SU-DHL-6 (cell line): ENCODE results near the gene IYD.

Experiments
- H2AFZ ChIP-seq: fragments of 200-600 bp; sonication (generic); 2 replicates; pipeline ENCODE4 v1.6.1; 2014; ENCODE audit warnings: low read depth, mild to moderate bottlenecking, moderate library complexity, mixed read lengths, antibody characterized with exemption, low read length; ENCODE audit not compliant: severe bottlenecking
- H3F3A ChIP-seq: fragments of 200-600 bp; shearing (Covaris generic); 2 replicates; pipeline ENCODE4 v1.6.0; 2016; ENCODE audit warnings: antibody characterized with exemption, mild to moderate bottlenecking; ENCODE audit not compliant: insufficient read depth
- H3K27ac ChIP-seq: fragments of 200-600 bp; sonication (generic); 2 replicates; pipeline ENCODE4 v1.5.1; 2016; ENCODE audit warnings: low read depth, mild to moderate bottlenecking, low read length, moderate library complexity, mixed read lengths
- H3K27me3 ChIP-seq: fragments of 200-600 bp; sonication (generic), shearing (Covaris generic); 2 replicates; pipeline ENCODE4 v1.6.0; 2014; ENCODE audit warnings: mild to moderate bottlenecking, low read length
- H3K36me3 ChIP-seq: fragments of 200-600 bp; sonication (generic); 2 replicates; pipeline ENCODE4 v1.6.1; 2014; ENCODE audit warnings: mild to moderate bottlenecking, low read length, mixed read lengths
- H3K4me2 ChIP-seq: fragments of 300-600, 200-600 bp; shearing (Covaris generic), sonication (generic); 2 replicates; pipeline ENCODE4 v1.6.0; 2014; ENCODE audit warnings: low read length, low read depth, mild to moderate bottlenecking; ENCODE audit not compliant: poor library complexity, severe bottlenecking
- H3K4me3 ChIP-seq: fragments of 200-600 bp; sonication (generic); 2 replicates; pipeline ENCODE4 v1.5.1; 2014; ENCODE audit warnings: antibody characterized with exemption, low read length, mild to moderate bottlenecking, mixed read lengths; ENCODE audit not compliant: insufficient read depth, poor library complexity, severe bottlenecking
- H3K79me2 ChIP-seq: fragments of 200-600 bp; sonication (generic); 2 replicates; pipeline ENCODE4 v1.6.1; 2014; ENCODE audit warnings: mild to moderate bottlenecking, low read length, moderate library complexity; ENCODE audit not compliant: insufficient read depth
- H3K9ac ChIP-seq: fragments of 200-600 bp; sonication (generic); 2 replicates; pipeline ENCODE4 v1.7.0; 2014; ENCODE audit warnings: mild to moderate bottlenecking, low read length
- H3K9me2 ChIP-seq: fragments of 200-600 bp; sonication (generic); replicated peaks from 2 replicates; pipeline ENCODE4 v1.6.1; 2014; ENCODE audit warnings: low read length; ENCODE audit not compliant: insufficient read depth
- H3K9me3 ChIP-seq: fragments of 200-600 bp; sonication (generic); 2 replicates; pipeline ENCODE4 v1.6.1; 2014; ENCODE audit warnings: low read length, mixed read lengths; ENCODE audit not compliant: insufficient read depth
- H4K20me1 ChIP-seq: fragments of 200-600 bp; sonication (generic); 2 replicates; pipeline ENCODE4 v1.6.1; 2014; ENCODE audit warnings: low read depth, mild to moderate bottlenecking, antibody characterized with exemption, low read length, moderate library complexity, mixed read lengths
- EZH2phosphoT487 ChIP-seq: fragments of 200-600 bp; sonication (generic), shearing (Covaris generic); conservative IDR thresholded peaks from 2 replicates; pipeline ENCODE4 v1.6.1; 2018; ENCODE audit warnings: mild to moderate bottlenecking, antibody characterized with exemption, low read length, moderate library complexity, mixed read lengths
- TF ChIP-seq, protein P1 (sequence below): fragments of 200-600 bp; sonication (generic); IDR thresholded peaks from one replicate; pipeline ENCODE4 v1.5.1; 2017; ENCODE audit warnings: antibody characterized with exemption, mild to moderate bottlenecking, low read length, moderate library complexity; ENCODE audit not compliant: insufficient read depth, poor library complexity, severe bottlenecking

IYD gene

DNA sequence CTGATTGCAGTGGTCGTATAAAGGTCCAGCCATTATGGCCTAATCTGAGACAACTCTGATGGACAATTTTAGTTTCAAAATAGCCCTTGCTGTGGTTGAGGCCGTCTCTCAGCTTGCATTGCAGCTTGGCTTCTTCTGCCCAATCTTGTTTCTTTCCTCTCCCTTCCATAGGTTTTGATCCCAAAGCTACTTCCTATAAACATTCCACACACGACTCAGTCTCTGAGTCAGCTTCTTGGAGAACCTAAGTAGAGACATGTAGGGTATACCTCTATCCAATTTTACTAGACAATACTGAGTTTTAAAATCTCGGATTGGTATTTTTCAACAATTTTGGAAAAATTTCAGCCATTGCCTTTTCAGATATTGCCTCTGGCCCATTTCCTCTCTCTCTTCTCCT, 13.4 kb downstream of the IYD start:
- H3K4me2 ChIP-seq = no peak overlapping the region
- H3K9ac ChIP-seq = no peak overlapping the region
- H3K27ac ChIP-seq = no peak overlapping the region
- H3K36me3 ChIP-seq = no peaks in the 10 kb centered on the region
- H3K9me2 ChIP-seq = no peaks in the 10 kb centered on the region
- no peaks in the 10 kb centered on the region for H3K27me3 ChIP-seq
- no peaks in the 10 kb centered on the region for H3F3A ChIP-seq
- no peak overlapping the region for H3K4me3 ChIP-seq
- H4K20me1 ChIP-seq = no peaks in the 10 kb centered on the region
- no peaks in the 10 kb centered on the region for H3K9me3 ChIP-seq
- TF ChIP-seq, protein P1, sequence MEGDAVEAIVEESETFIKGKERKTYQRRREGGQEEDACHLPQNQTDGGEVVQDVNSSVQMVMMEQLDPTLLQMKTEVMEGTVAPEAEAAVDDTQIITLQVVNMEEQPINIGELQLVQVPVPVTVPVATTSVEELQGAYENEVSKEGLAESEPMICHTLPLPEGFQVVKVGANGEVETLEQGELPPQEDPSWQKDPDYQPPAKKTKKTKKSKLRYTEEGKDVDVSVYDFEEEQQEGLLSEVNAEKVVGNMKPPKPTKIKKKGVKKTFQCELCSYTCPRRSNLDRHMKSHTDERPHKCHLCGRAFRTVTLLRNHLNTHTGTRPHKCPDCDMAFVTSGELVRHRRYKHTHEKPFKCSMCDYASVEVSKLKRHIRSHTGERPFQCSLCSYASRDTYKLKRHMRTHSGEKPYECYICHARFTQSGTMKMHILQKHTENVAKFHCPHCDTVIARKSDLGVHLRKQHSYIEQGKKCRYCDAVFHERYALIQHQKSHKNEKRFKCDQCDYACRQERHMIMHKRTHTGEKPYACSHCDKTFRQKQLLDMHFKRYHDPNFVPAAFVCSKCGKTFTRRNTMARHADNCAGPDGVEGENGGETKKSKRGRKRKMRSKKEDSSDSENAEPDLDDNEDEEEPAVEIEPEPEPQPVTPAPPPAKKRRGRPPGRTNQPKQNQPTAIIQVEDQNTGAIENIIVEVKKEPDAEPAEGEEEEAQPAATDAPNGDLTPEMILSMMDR = no peak
- no peak for TF ChIP-seq EZH2phosphoT487
- H3K79me2 ChIP-seq = no peaks in the 10 kb centered on the region
- H2AFZ ChIP-seq = no peak overlapping the region

DNA sequence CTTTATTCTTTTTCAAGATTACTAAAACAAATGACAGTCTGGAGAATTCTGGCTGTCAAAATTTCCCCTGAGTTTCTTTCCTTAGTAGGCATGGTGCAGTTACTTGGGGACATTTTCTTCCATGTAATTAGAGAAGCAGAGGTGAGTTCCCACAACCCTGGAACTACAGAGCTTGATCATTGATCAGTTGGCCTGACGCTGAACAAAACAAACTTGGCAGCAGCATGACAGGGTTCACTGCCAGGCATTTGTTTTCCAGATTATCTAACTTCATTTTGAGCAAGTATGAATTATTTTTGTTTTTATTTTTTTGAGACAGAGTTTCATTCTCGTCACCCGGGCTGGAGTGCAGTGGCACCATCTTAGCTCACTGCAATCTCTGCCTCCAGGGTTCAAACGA, 22.6 kb downstream of the IYD start:
- Histone ChIP-seq H3K9ac (no peak overlapping the region), H3K79me2 (no peaks in the 10 kb centered on the region), H3K9me2 (no peaks in the 10 kb centered on the region), H3K36me3 (no peaks in the 10 kb centered on the region), H3K4me2 (no peak overlapping the region), H3K27ac (no peak overlapping the region), H2AFZ (no peak overlapping the region), H3K9me3 (no peaks in the 10 kb centered on the region), H3K27me3 (no peaks in the 10 kb centered on the region), H3F3A (no peaks in the 10 kb centered on the region), H4K20me1 (no peaks in the 10 kb centered on the region), H3K4me3 (no peak overlapping the region)
- TF ChIP-seq, protein P1 = no peak
- TF ChIP-seq EZH2phosphoT487 = no peak

DNA sequence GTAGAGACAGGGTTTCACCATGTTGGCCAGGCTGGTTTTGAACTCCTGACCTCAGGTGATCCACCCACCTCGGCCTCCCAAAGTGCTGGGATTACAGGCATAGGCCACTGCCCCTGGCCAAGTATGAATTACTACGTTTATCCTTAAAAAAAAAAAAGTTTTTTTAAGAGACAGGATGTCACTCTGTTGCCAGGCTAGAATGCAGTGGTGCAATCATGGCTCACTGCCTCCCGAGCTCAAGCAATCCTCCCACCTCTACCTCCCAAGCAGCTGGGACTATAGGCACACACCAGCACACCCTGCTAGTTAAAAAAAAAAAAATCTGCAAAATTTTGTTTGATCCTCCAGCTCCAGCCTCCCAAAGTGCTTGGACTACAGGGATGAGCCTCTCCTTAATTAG, 23.1 kb downstream of the IYD start:
- Histone ChIP-seq H3K4me3 (no peak overlapping the region), H2AFZ (no peak overlapping the region), H3F3A (no peaks in the 10 kb centered on the region), H3K9me3 (no peaks in the 10 kb centered on the region), H4K20me1 (no peaks in the 10 kb centered on the region), H3K9ac (no peak overlapping the region), H3K4me2 (no peak overlapping the region), H3K27me3 (no peaks in the 10 kb centered on the region), H3K79me2 (no peaks in the 10 kb centered on the region), H3K27ac (no peak overlapping the region), H3K9me2 (no peaks in the 10 kb centered on the region), H3K36me3 (no peaks in the 10 kb centered on the region)
- TF ChIP-seq, protein P1 = no peak
- no peak for TF ChIP-seq EZH2phosphoT487
